ENCODE measurements around the gene DLG2. TPM values are rescaled to one million over a fixed set of nuclear protein-coding genes. Genes with fewer than 3 reads are reported as not detected.

Gene DLG2
- total and polyA plus RNA-seq, 2 of the 8 experiments (the other 6 are each of a cell fraction or from before 2014, with no cell fraction given): 1.7 to 14.3 TPM

DNA sequence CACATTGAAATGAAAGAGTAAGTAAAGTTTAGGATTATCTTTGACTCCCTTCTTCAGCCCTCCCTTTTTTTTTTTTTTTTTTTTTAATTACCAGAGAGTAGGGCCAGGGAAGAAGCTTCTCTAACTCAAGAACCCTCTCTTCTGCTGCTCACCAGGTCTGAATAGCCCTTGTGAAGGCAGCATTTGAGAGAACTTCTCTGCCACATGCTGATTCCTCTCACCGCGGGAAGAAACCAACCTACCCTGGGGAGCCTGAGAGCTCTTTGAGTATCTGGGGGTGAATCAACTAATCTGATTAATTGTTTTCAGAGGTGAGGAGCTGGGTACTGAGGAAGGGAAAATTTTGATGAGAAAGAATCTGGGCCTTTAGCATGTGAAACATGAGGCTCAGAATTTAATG lies 1906.5 kb downstream of the DLG2 start:
- H2BK20ac ChIP-seq (ENCODE audit: low read length): no peak overlapping the region
- H3K4me1 ChIP-seq (replicated peaks in 1 of 4; ENCODE audit: control insufficient read depth in 3 of 4, insufficient read depth in 4 of 4, low read length in 3 of 4): peaks cover 8 to 19% (median 14%) of the 10 kb centered on the region in 4 experiments; a peak in 6 of 7 replicates
- POLR2A ChIA-PET (ENCODE audit: partially characterized antibody): interaction anchor here (0.6 to 1.5 kb wide), 2 partner anchors 107 to 497 kb away, joined by 3 read pairs; no protein-coding TSS in a partner anchor

More for the DNA sequence above, 1906.5 kb downstream of the DLG2 start:
- TF ChIP-seq KDM5A (IDR thresholded peaks at IDR 0.05; ENCODE audit: low read length) (no peak), POLR2AphosphoS5 (IDR thresholded peaks at IDR 0.05; ENCODE audit: low read depth, low read length) (no peak)
- TF ChIP-seq, protein P1, sequence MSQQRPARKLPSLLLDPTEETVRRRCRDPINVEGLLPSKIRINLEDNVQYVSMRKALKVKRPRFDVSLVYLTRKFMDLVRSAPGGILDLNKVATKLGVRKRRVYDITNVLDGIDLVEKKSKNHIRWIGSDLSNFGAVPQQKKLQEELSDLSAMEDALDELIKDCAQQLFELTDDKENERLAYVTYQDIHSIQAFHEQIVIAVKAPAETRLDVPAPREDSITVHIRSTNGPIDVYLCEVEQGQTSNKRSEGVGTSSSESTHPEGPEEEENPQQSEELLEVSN (IDR thresholded peaks at IDR 0.05): peak; percentile 12; the same call in 1 of the 2 replicates
- Histone ChIP-seq H3K4me3 (ENCODE audit: extremely low read depth in 1 of 4, insufficient read depth in 2 of 4, low read depth in 3 of 4, low read length in 4 of 4) (no peak overlapping the region), H3K4ac (replicated peaks; ENCODE audit: insufficient read length, low read depth, low read length) (no peak overlapping the region), H3K27ac (ENCODE audit: low read depth, low read length) (no peak overlapping the region), H3K14ac (ENCODE audit: insufficient read length) (no peak overlapping the region), H3K9ac (replicated peaks in 1 of 4; ENCODE audit: extremely low read depth in 1 of 4, low read depth in 3 of 4, low read length in 3 of 4) (no peak overlapping the region), H2BK120ac (replicated peaks; ENCODE audit: low read depth, low read length) (no peak overlapping the region), H2BK5ac (ENCODE audit: low read depth, low read length) (no peak overlapping the region), H4K91ac (replicated peaks; ENCODE audit: insufficient read length, low read length) (no peak overlapping the region), H3K36me3 (ENCODE audit: control insufficient read depth in 2 of 4, insufficient read depth in 4 of 4, low read length in 3 of 4) (no peaks in the 10 kb centered on the region), H2AK5ac (ENCODE audit: low read depth, low read length) (no peak overlapping the region), H3K4me2 (ENCODE audit: insufficient read depth in 1 of 2, low read depth in 2 of 2, low read length in 2 of 2) (no peak overlapping the region), H3K18ac (ENCODE audit: extremely low read depth, low read length) (no peak overlapping the region), H2BK12ac (ENCODE audit: low read depth, low read length) (no peak overlapping the region), H3K23ac (ENCODE audit: insufficient read length) (no peak overlapping the region), H3K79me2 (ENCODE audit: control insufficient read depth in 1 of 2, insufficient read depth in 2 of 2, low read length in 2 of 2) (no peaks in the 10 kb centered on the region), H3K56ac (replicated peaks; ENCODE audit: insufficient read length, low read depth, low read length) (no peak overlapping the region), H4K8ac (ENCODE audit: extremely low read depth, insufficient read depth, low read length) (no peak overlapping the region), H3K79me1 (ENCODE audit: low read depth, low read length) (no peaks in the 10 kb centered on the region), H3K27me3 (replicated peaks in 1 of 4; ENCODE audit: control insufficient read depth in 3 of 4, extremely low read depth in 1 of 4, insufficient read depth in 3 of 4, low read length in 3 of 4) (no peaks in the 10 kb centered on the region; a peak in 1 of 7 replicates), H2AFZ (ENCODE audit: low read length) (no peak overlapping the region), H4K20me1 (replicated peaks in 1 of 2; ENCODE audit: control insufficient read depth in 1 of 2, insufficient read depth in 2 of 2, low read length in 2 of 2) (no peaks in the 10 kb centered on the region), H3K23me2 (ENCODE audit: low read depth, low read length) (no peaks in the 10 kb centered on the region), H4K5ac (ENCODE audit: insufficient read length, low read depth, low read length) (no peak overlapping the region), H3K9me3 (ENCODE audit: insufficient read depth in 2 of 2, low read depth in 1 of 2, low read length in 1 of 2) (no peaks in the 10 kb centered on the region), H2BK15ac (ENCODE audit: low read length) (no peak overlapping the region)
- FAIRE-seq (no peak), DNase-seq (ENCODE audit: low read depth in 1 of 2, low spot score in 2 of 2) (no peak)
- WGBS, 2 experiments (ENCODE audit: extremely low coverage in 1 of 2, insufficient coverage in 1 of 2, insufficient read length in 1 of 2, insufficient replicate concordance in 2 of 2, low coverage in 1 of 2, low lambda C conversion rate in 2 of 2, missing lambda C conversion rate in 1 of 2): 5% methylated on average over 2 of the region's 2 CpGs; no CpG with 5 or more reads in 1 of the 2 experiments
- CTCF ChIA-PET (ENCODE audit: partially characterized antibody): interaction anchor here (0.7 to 4.5 kb wide), 3 partner anchors 9 to 104 kb away, joined by 3 to 20 read pairs (median 6); no protein-coding TSS in a partner anchor
